RWPE2 (cell line): ENCODE measurements around the gene CADPS.

Source experiments
- ATAC-seq: fragments of 200-7000 bp; cut with Tn5 transposase; 3 replicates; pipeline ENCODE4 v1.9.1; 2021; ENCODE audit warnings: low read depth
- DNase-seq: peaks from one replicate; pipeline ENCODE4 v3.0.0-alpha.2; 2020; ENCODE audit warnings: low spot score
- H3K27ac ChIP-seq: fragments of 450-650 bp; 2 replicates; pipeline ENCODE4 v1.5.1; 2017; ENCODE audit warnings: mild to moderate bottlenecking; ENCODE audit not compliant: poor library complexity, severe bottlenecking
- H3K27me3 ChIP-seq: fragments of 250-450 bp; sonication (Bioruptor Pico); 2 replicates; pipeline ENCODE4 v1.5.1; 2021; ENCODE audit warnings: mild to moderate bottlenecking, moderate library complexity; ENCODE audit not compliant: insufficient read depth, poor library complexity, severe bottlenecking
- H3K36me3 ChIP-seq: fragments of 250-450 bp; sonication (Bioruptor Pico); 2 replicates; pipeline ENCODE4 v1.5.1; 2020; ENCODE audit warnings: low read depth, mild to moderate bottlenecking, moderate library complexity
- H3K4me1 ChIP-seq: fragments of 250-450 bp; sonication (Bioruptor Pico); 2 replicates; pipeline ENCODE4 v1.5.1; 2021; ENCODE audit warnings: mild to moderate bottlenecking, moderate library complexity; ENCODE audit not compliant: insufficient read depth, poor library complexity, severe bottlenecking
- H3K4me3 ChIP-seq: fragments of 250-450 bp; sonication (Bioruptor Pico); 2 replicates; pipeline ENCODE4 v1.5.1; 2021; ENCODE audit warnings: mild to moderate bottlenecking, moderate library complexity; ENCODE audit not compliant: severe bottlenecking
- H3K9me3 ChIP-seq: fragments of 250-450 bp; sonication (Bioruptor Pico); 2 replicates; pipeline ENCODE4 v1.5.1; 2021; ENCODE audit warnings: mild to moderate bottlenecking, moderate library complexity; ENCODE audit not compliant: severe bottlenecking
- TF ChIP-seq, protein P1 (sequence below): fragments of 450-650 bp; IDR thresholded peaks from one replicate; pipeline ENCODE4 v1.5.1; 2017; ENCODE audit warnings: mild to moderate bottlenecking, moderate library complexity; ENCODE audit not compliant: poor library complexity, severe bottlenecking

CADPS gene

DNA sequence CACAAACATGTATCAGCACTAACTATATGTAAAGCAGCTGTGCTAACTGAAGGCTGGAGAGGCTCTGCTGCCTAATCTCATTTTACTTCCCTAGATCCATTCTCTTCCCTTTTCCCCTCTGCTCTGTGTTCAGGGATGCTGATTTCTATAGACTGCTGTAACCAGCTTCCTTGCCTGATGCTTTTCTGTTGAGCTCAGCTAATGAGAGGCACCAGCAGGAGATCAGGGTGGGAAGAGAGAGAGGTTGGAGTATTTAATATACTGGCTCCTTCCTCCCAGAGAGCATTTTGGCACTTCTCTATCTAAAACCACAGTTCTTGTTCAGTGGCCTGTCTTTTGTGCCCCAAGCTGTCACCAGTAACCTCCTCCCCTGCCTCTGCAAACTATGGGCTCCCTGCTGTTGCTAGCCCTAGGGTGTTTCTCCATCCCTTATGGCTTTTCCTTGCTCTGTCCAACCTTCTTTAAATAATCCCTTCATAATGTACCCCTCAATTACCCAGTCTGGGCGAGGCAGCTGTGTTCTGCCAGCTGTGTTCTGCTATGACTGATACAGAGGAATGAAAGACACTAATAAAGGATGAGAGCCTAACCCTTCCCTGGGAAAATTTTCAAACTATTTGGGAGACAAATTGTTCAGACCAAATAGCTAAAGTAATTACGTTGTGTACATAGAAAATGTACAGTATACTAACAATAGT is 69.5 kb downstream of the CADPS start:
- no peaks in the 10 kb centered on the region for H3K36me3 ChIP-seq
- no peaks in the 10 kb centered on the region for H3K27me3 ChIP-seq
- DNase-seq (no peak), ATAC-seq (no peak)
- no peaks in the 10 kb centered on the region for H3K9me3 ChIP-seq
- no peaks in the 10 kb centered on the region for H3K4me1 ChIP-seq
- TF ChIP-seq, protein P1, sequence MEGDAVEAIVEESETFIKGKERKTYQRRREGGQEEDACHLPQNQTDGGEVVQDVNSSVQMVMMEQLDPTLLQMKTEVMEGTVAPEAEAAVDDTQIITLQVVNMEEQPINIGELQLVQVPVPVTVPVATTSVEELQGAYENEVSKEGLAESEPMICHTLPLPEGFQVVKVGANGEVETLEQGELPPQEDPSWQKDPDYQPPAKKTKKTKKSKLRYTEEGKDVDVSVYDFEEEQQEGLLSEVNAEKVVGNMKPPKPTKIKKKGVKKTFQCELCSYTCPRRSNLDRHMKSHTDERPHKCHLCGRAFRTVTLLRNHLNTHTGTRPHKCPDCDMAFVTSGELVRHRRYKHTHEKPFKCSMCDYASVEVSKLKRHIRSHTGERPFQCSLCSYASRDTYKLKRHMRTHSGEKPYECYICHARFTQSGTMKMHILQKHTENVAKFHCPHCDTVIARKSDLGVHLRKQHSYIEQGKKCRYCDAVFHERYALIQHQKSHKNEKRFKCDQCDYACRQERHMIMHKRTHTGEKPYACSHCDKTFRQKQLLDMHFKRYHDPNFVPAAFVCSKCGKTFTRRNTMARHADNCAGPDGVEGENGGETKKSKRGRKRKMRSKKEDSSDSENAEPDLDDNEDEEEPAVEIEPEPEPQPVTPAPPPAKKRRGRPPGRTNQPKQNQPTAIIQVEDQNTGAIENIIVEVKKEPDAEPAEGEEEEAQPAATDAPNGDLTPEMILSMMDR, result no peak
- no peak overlapping the region for H3K27ac ChIP-seq
- H3K4me3 ChIP-seq, result no peak overlapping the region

DNA sequence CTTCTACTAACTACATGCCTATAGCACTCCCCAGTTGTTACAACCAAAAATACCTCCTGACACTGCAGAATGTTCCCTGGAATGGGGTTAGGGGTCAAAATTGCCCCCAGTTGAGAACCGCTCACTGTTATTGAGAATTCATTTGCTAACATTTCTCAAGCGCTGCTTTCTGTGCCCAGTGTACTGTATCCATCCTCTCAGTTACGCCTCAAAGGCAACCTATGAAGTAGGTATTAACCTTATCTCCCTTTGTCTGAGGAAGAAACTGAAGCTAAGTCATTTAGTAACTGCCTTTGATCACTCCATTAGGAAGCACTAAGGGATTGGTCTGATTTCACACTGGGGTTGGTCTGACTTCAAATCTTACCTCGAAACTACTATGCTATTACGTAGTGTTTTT is 70.1 kb downstream of the CADPS start:
- H3K27me3 ChIP-seq, result no peaks in the 10 kb centered on the region
- TF ChIP-seq, protein P1, result no peak
- ATAC-seq (no peak), DNase-seq (no peak)
- H3K27ac ChIP-seq, result no peak overlapping the region
- no peaks in the 10 kb centered on the region for H3K4me1 ChIP-seq
- no peaks in the 10 kb centered on the region for H3K36me3 ChIP-seq
- H3K4me3 ChIP-seq, result no peak overlapping the region
- no peaks in the 10 kb centered on the region for H3K9me3 ChIP-seq

DNA sequence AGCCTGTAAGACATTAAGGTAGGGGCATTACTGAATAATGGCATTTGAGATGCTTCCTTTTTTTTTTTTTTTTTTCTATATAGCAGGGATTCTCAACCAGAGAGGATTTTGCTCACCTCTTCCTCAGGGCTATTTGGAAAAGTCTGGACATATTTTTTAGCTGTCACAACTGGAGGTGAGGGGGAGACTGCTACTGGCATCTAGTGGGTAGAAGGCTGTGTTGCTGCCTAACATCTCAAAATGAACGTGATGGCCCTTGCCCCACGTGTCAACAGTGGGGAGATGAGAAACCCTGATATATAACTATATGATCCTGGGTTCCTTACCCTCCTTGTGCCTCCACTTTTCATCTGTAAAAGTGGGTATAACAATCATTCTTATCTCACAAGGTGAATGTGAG is 71.9 kb downstream of the CADPS start:
- Histone ChIP-seq H3K4me3 (no peak overlapping the region), H3K9me3 (no peaks in the 10 kb centered on the region), H3K27ac (no peak overlapping the region), H3K4me1 (no peaks in the 10 kb centered on the region), H3K27me3 (no peaks in the 10 kb centered on the region), H3K36me3 (no peaks in the 10 kb centered on the region)
- DNase-seq (no peak), ATAC-seq (peak; percentile 61; the same call in 1 of the 3 replicates)
- TF ChIP-seq, protein P1, result peak; percentile 37

DNA sequence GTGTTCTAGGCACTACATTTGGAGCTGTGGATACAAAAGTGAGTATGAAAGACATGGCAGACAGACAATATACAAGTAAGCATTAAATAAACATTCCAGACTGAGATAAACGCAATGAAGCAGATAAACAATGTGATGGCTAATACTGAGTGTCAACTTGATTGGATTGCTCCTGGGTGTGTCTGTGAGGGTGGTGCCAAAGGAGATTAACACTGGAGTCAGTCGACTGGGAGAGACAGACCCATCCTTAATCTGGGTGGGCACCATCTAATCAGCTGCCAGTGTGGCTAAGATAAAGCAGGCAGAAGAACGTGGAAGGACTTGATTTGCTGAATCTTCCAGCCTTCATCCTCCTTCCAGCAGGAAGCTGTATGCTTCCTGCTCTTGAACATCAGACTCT is 77.2 kb downstream of the CADPS start:
- ATAC-seq (no peak), DNase-seq (no peak)
- Histone ChIP-seq H3K4me1 (no peaks in the 10 kb centered on the region), H3K27me3 (no peaks in the 10 kb centered on the region), H3K9me3 (no peaks in the 10 kb centered on the region), H3K36me3 (no peaks in the 10 kb centered on the region), H3K27ac (no peak overlapping the region), H3K4me3 (no peak overlapping the region)
- TF ChIP-seq, protein P1, result no peak

DNA sequence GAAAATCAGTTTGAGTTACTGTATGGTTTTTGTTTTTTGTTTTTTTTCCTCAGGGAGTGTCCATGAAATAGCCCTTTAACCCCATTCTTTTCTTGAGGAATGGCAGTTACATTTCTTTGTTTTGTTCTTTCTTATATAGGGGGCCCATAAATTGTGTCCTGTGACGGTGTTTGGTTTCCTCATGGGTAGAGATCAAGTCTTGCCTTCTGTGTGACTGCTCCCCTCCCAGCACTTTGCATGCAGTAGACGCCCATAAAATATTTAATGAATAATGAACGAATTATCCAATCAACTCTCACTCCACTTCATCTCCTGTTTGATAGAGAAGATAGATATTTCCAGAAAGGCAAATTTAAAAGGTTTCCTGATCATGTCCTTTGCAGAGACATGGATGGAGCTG is 78.1 kb downstream of the CADPS start:
- Histone ChIP-seq H3K9me3 (no peaks in the 10 kb centered on the region), H3K27me3 (no peaks in the 10 kb centered on the region), H3K4me1 (no peaks in the 10 kb centered on the region), H3K4me3 (no peak overlapping the region), H3K36me3 (no peaks in the 10 kb centered on the region), H3K27ac (no peak overlapping the region)
- TF ChIP-seq, protein P1, result no peak
- DNase-seq, result no peak
- ATAC-seq, result no peak
